ENCODE results near the gene CRAMP1.

CRAMP1 gene

GRCh38 chr16:1619976-1620375 is 7.8 kb downstream of the CRAMP1 start:
- TF ChIP-seq CTCF (IDR thresholded peaks at IDR 0.05; ENCODE audit: low read depth, low read length): no peak
- no peak for DNase-seq

GRCh38 chr16:1620391-1620790 is 8.2 kb downstream of the CRAMP1 start:
- DNase-seq: no peak
- no peaks in the 10 kb centered on the region for H3K9me3 ChIP-seq (ENCODE audit: severe bottlenecking)
- no peaks in the 10 kb centered on the region for H3K27me3 ChIP-seq (ENCODE audit: insufficient read depth, low read depth, severe bottlenecking)
- H3K36me3 ChIP-seq: peaks cover 67% of the 10 kb centered on the region
- no peak for TF ChIP-seq CTCF (IDR thresholded peaks at IDR 0.05; ENCODE audit: low read depth, low read length)
- no peak overlapping the region for H3K4me3 ChIP-seq (ENCODE audit: low read depth, low read length)
- no peak overlapping the region for H3K27ac ChIP-seq

More at GRCh38 chr16:1619976-1620375, 7.8 kb downstream of the CRAMP1 start:
- Histone ChIP-seq H3K27ac (no peak overlapping the region), H3K27me3 (ENCODE audit: insufficient read depth, low read depth, severe bottlenecking) (no peaks in the 10 kb centered on the region), H3K36me3 (peaks cover 70% of the 10 kb centered on the region), H3K9me3 (ENCODE audit: severe bottlenecking) (no peaks in the 10 kb centered on the region), H3K4me3 (ENCODE audit: low read depth, low read length) (no peak overlapping the region)

- no peak for TF ChIP-seq CTCF (IDR thresholded peaks at IDR 0.05; ENCODE audit: low read depth, low read length)
- no peaks in the 10 kb centered on the region for H3K9me3 ChIP-seq (ENCODE audit: severe bottlenecking)
- no peak overlapping the region for H3K4me3 ChIP-seq (ENCODE audit: low read depth, low read length)
- no peaks in the 10 kb centered on the region for H3K27me3 ChIP-seq (ENCODE audit: insufficient read depth, low read depth, severe bottlenecking)
- H3K27ac ChIP-seq: no peak overlapping the region
- no peak for DNase-seq
- peaks cover 59% of the 10 kb centered on the region for H3K36me3 ChIP-seq
Observed at GRCh38 chr16:1621851-1622250, 9.7 kb downstream of the CRAMP1 start.

- Histone ChIP-seq H3K27me3 (ENCODE audit: insufficient read depth, low read depth, severe bottlenecking) (no peaks in the 10 kb centered on the region), H3K27ac (no peak overlapping the region), H3K36me3 (peaks cover 50% of the 10 kb centered on the region), H3K4me3 (ENCODE audit: low read depth, low read length) (no peak overlapping the region), H3K9me3 (ENCODE audit: severe bottlenecking) (no peaks in the 10 kb centered on the region)
- TF ChIP-seq CTCF (IDR thresholded peaks at IDR 0.05; ENCODE audit: low read depth, low read length): no peak
- no peak for DNase-seq
Observed at GRCh38 chr16:1626327-1626726, 14.2 kb downstream of the CRAMP1 start.

- no peak for DNase-seq
- Histone ChIP-seq H3K4me3 (ENCODE audit: low read depth, low read length) (no peak overlapping the region), H3K27ac (no peak overlapping the region), H3K36me3 (peaks cover 55% of the 10 kb centered on the region), H3K9me3 (ENCODE audit: severe bottlenecking) (no peaks in the 10 kb centered on the region), H3K27me3 (ENCODE audit: insufficient read depth, low read depth, severe bottlenecking) (no peaks in the 10 kb centered on the region)
- no peak for TF ChIP-seq CTCF (IDR thresholded peaks at IDR 0.05; ENCODE audit: low read depth, low read length)
Observed at GRCh38 chr16:1626776-1627175, 14.6 kb downstream of the CRAMP1 start.

- Histone ChIP-seq H3K9me3 (ENCODE audit: severe bottlenecking) (no peaks in the 10 kb centered on the region), H3K4me3 (ENCODE audit: low read depth, low read length) (no peak overlapping the region), H3K36me3 (peaks cover 77% of the 10 kb centered on the region), H3K27ac (no peak overlapping the region), H3K27me3 (ENCODE audit: insufficient read depth, low read depth, severe bottlenecking) (no peaks in the 10 kb centered on the region)
- DNase-seq: no peak
- no peak for TF ChIP-seq CTCF (IDR thresholded peaks at IDR 0.05; ENCODE audit: low read depth, low read length)
Observed at GRCh38 chr16:1630450-1631213, 18.5 kb downstream of the CRAMP1 start.

Measured in WERI-Rb-1 (cell line).